ENCODE measurements around the gene BCL2.

BCL2 gene

DNA sequence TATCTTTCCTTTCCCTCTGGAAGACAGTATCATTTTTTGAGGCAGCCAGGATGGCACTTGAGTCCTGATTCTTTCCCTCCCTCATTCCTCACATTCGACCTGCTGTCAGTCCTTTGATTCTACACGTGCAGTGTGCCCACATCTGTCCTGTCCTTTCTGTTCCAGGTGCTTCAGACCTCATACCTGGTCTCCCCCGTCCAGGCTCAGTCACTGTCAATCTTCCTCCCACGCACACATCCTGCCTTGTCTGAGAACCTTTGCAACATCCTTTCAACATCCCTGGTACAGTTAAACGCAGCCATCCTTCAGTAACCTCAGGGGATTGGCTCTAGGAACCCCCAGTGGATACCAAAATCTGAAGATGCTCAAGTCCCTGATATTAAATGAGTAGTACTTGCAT lies 10.1 kb downstream of the BCL2 start:
- no peak for DNase-seq (ENCODE audit: low read depth)

DNA sequence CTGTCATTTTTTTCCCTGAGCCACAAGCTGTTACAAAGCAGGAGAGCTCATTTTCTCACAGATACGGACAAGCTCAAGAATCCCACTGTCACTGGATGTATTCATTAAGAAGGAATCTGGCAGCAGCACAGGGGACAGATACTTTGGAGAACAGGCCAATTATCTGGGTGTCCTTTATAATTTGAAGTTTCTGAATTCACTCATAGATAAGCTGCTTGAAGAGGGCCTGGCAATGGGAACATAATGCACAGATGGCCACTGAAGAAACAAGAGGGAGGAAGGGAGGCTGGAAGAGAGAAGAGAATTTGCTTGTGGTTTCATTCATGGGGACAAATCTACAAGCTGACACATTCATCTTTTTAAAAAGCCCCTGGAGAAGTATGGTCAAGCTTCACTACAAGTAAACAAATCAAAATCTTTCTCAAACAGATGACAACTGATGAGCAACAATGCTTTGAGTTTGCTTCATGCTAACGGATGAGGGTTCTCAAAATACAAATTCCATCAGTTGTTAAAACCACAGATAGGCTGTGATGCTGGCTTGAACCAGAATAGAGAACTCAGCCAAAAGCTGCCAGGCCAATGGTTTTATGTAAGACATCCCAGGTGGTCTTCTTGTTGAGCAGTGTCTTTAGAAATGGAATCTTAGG lies 11.9 kb downstream of the BCL2 start:
- DNase-seq (ENCODE audit: low read depth) = no peak

DNA sequence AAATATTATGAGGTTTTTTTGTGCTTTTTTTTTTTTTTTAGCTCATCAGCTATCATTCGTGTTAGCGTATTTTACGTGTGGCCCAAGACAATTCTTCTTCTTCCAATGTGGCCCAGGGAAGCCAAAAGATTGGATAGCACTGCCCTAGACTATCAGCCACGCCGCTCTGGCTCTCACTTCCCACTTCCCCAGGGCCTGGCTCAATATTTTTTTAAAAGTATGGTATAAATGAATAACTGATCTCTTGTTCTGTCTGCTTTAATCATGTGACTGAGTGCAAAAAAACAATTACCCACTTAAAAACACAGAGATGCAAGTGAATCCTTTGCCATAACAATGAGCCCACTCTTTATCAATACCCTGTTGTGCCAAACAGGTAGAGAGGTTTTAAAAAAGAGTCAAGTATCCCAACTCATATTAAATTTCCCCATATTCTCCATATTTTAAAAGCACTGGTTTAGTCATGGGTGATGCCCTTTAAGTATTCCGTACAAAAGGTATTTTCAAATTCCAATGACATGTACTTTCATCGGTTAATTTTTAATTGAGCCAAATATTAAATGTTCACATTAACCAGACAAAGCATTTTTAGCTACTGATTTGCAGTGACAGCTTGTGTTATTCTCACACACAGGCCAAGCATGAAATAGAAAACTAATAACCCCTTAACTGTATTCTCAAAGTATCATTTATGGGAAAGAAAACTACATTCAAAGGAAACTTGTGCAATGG lies 12.6 kb downstream of the BCL2 start:
- DNase-seq (ENCODE audit: low read depth) = no peak

DNA sequence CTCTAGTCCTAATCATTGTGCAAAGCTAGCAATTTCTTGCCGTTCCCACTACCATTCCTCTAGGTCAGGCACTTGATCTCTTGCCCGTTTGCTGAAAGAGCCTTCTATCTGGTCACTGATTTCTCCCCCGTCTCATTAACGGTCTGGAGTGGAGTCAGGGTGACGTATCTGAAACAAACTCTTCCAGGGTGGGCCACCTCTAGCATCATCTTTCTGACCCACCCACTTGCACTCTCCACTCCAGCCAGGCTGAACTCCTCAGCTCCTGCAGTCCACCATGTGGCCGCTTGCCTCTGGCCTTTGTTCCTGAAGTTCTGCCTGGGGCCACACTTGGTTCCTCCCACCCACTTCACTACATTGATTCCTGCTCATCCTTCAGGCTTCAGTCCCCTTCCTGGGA lies 13.3 kb downstream of the BCL2 start:
- DNase-seq (ENCODE audit: low read depth) = no peak

DNA sequence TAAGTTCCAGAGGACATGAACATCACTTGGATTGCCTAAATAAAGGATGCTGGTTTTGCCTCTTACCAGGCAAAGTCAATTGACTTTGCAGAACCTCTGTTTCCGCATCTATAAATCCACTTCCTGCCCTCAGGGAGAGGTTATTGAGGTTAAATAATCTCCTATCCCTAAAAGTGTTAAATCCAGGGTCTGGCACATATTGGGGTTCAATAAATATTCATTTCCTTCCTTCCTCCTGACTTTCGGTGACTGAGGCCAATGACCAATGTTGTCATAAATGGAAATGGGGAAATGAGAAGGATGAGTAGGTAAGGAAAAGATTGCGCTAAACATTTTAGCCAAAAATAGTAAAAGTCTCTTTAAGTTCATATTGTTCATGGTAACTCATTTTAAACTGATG lies 16.0 kb downstream of the BCL2 start:
- no peak for DNase-seq (ENCODE audit: low read depth)

DNA sequence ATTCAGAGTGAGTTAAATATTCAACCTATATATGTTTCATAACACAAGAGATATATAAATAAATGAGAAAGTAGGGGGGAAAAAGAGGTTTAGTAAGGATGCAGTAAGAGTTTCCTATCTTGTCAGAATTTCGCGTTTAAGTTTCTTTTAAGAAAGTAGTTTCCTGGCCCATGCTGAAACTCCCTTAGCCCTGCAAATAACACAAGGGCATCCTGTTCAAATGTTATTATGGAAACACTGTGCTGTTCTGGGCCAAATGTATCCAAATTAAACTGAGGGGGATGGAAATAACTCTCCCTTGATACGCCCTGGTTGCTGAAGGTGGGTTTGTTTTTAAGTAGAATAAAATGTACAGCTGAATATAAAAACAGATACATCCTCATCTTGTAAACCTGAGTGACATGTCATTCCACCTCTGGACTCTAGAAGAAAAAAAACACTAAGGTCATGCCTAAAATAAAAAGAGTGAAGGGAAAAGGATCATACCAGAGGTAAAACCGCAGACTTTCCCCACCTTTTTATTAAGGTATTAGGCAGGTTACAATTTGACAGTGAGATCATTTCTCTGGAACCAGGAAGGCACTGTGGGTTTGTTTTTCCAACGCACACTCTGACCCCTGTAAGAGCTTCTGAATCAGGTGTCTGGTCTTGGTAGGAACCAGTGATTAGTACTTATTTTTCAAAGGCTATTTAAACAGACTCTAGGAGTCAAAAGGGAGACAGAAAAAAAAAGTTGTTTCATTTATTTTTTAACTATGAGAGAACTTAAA lies 16.7 kb downstream of the BCL2 start:
- no peak for DNase-seq (ENCODE audit: low read depth)

DNA sequence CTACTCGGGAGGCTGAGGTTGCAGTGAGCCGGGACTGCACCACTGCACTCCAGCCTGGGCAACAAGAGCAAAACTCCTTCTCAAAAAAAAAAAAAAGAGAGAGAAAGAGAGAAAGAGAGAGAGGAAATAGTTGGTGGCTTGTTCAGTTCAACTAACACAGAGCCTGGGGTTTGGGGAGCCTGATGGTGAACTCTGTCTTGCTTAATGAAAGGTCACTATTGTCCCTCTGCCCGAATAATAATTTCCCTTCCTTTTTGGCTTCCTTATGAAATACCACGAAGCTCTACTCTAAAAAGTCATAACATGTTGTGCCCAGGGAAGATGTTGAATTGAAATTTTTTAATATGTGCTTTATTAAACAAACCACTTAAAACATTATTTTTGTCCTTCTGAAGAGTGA lies 17.3 kb downstream of the BCL2 start:
- DNase-seq (ENCODE audit: low read depth) = no peak

DNA sequence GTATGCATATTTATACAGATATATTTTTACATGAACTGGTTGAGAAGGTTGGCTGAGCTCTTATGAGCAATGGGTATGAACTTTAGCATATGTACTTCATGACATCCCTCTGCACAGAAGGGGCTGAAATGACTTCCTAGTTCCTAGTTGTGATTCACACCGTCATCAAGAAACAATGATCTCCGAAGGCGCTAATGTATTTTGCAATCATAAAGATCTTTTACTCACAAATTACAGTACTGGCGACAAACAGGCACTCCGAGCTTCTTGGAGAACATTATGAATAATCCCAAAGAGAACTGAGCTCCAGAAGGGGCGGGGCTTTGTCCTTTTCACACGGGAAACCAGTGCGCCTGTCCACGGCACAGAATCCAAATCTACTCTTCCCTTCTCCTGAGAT lies 18.1 kb downstream of the BCL2 start:
- DNase-seq (ENCODE audit: low read depth) = no peak

DNA sequence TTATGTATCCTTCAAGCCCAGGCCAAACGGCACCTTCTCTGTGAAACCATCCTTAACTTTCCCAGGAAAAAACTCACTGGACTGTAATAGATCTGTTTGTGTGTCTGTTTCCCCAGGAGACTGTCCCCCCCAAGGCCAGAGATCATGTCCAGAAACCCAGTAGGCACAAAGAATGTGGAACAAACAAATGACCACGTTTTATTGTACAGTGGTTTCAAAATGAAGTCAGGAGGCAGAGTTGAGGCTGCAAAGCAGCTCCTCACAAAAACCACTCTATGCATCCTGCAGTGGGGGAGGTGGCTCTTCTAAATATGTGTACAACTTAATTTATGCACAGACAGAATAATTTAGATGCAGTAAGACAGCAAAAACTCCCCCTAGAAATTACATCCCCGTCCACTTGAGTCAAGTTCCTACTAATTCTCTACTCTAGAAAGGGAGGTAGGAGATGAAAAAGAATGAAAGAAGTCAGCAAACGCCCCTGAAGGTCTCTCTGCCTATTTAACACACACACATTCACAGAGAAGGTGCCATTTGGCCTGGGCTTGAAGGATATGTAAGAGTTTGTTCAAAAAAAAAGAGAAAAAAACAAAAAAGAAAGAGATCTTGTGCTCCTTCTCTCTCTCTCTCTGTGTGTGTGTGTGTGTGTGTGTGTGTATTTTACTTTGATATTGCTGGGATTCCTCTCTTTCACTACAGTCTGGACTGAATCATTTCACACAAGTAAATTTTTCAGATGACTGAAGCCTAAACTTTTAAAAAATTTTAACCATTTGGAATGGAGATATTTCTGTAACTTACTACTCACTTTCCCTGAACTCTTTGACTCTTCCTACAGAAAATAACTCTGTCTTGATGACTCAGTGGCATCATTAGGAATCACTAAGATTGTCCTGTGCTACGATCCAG lies 19.5 kb downstream of the BCL2 start:
- no peak for DNase-seq (ENCODE audit: low read depth)

DNA sequence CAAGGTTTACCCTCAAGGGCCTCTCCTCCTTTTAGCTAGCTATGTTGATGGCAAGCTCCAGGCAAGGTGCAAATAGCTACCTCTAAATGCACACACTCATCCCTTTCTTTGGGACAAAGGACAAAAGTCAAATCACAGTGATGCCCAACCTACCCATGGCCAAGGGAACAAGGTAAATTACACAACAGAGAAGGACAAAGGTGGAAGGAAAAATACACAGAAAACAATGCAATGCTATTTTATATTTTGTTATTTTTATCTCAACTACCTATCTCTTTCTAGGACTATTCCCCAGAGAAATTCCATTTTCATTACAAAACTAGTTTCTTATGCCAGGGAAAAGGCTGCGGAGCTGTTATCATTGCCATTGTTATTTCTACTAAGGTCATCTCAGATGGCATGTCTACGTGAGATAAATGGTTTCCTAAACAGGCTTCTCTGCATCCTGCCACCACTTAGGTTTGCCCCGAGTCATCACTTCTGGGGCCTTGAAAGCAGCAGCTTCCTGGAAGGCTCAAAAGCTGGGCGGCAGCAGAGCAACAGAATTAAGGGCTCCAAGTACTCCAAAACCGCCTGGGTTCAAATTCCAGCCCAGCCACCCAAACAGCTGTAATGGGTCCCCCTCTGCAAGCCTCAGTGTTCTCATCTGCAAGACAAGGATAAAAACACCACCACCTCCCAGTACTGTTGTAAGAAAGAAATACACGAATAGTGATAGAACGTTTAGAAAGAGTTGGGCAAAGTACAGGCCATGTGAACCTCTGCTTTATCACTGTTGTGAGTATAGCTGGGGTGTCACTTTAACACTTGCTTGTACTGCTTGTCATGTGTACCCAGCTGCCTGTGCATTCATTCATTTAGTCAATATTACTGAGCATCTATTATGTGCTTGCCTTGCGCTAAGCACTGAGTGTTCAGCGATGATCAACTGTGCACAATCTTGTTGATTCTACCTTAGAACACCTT lies 20.9 kb downstream of the BCL2 start:
- no peak for DNase-seq (ENCODE audit: low read depth)

DNA sequence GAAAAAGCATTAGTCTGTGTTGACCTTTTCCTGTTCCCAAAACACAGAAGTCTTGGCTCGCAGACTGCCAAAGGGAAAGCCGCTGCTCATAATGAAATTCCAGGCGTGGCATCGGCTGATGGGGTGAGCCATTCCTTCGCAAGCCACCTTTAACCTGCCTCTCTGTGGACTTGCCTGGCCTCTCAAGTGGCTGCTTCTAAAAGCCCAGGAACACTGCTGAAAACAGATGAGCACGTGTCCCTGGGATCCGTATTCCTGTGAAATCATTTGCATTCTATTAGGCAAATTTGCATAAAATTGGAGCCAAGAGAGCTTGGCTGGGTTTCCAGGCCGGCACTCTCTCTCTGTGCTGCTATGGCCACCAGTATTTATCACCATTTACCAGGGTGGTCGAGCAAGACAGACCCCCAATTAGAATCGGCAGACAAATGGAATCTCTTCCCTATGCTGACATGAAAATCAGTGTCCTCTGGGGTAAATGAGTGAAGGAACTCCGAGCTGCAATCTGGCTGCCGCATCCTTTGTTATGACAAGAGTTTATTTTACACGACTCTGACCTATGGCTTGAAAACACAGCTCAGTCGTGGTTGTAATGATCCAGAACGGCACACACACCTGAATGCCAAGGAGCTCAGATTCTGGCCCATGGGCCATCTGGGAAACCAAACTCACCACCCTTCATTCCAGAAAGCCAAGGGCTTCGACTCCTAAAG lies 21.7 kb downstream of the BCL2 start:
- no peak for DNase-seq (ENCODE audit: low read depth)

DNA sequence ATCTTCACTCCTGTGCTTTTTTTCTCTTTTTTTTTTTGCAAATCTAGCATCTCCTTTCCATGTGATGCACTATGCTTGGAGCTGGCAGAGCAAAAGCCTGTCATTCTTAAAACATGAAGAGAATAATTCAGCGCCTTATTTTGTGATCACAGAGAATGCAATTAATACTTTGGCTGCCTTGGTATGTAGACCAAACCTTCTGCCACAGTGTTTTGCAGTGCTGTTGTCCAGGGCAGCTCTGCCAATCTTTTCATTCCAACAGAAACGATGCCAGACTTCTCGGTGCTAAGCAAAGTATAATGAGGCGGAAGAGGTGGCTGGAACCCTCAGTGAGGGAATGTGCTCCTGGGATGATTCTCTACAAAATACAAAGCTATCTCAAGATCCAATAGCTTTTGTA lies 25.6 kb downstream of the BCL2 start:
- DNase-seq (ENCODE audit: low read depth) = no peak

DNA sequence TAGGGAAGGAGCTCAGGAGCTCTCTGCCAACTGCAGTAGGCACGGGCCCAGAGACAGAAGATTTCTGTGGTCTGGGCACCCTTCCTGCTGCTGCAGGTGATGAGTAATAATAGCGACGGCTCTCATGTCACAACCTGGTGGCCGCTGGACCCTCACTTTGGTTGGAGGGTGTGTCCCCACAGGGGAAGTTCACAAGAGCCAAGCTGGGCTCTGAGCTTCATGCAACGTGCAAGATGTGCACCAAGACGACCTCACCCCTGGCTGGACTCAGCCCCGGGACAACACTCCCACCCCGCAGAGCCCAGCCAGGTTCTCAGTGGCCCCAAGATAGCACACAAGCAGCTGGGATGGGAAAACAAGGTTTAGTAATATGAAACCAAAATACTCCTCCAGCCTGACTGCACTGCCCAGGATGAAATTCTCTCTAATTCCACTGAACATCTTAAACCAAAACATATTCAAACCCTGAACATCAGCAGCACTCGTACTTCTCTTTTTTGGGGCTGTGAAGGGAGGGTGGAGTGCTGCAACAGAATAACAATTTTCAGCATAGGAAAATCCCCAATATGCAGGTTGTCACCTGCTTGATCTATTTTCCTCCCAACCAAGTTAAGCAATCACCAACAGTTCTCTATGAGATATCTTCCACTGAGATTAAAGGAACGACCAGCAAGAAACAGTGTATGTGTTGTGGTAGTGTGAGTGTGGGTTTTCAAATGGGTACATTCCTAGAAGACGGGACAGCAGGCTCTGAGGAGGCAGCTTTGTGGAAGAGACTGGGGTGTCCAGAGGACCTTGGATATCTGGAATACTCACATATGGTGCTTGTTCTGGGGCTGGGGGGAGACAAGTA lies 26.5 kb downstream of the BCL2 start:
- no peak for DNase-seq (ENCODE audit: low read depth)

DNA sequence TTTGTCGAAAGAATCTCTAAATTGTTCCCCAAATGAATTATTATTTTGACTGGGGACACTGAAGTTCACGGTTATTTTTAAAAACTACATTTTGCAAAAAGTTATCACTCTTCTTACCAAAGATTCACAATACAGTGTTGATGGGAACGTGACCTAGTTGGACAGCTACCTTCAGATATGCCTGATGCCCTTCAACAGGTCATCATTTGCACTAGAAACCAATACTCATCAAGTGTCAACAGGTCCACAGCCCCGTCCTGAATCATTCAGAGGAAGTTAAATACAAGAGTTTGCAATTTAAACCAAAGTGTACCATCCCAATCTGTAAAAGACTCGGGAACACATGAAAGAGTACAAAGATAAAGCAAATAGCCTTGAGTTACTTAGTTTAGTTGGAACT lies 28.3 kb downstream of the BCL2 start:
- DNase-seq (ENCODE audit: low read depth) = no peak

DNA sequence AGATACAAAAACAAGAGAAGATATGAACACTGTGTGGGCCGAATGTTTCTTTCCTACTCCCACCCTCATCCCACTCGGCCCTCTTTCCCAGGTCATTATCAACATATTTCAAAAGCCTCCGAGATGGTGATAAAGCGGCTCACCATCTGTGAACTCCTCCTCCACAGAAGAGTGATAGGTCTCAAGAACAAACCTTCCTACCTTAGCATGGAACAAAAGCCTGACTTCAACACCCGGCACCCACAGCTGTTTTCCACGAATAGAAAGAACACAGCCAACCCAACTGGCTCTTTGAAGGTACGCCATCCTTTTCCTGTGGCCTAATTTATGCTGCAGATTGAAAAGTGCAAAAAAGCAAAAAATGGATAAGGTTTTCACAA lies 28.8 kb downstream of the BCL2 start:
- no peak for DNase-seq (ENCODE audit: low read depth)

DNA sequence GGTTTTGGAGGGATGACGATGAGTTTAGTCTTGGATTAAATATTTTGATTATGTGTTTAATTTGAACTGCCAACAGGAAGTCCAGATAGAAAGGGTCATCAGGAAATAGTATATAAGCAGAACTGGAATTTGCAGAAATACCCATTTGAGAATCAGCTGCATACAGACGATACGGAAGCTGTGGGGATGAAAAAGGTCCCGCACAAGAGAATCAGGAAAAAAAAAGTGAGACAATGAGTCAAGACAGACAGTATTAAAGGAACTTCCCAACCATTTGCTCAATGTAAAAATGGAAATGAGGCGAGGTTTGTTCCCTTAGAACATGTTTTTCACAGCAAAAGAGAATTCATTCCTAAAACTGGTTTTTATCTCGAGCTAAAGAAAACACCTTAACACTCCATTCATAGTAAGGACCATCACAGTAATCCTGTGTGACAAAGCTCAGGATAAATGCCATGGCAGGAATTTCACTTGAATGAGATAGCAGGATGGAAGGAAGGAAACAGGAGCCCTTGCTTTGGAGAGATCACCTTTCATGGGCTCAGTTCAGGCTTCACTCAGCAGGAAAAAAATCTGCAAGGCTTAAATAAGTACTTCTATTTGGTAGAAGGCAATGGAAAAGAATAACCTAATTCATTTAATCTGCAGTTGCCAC lies 29.3 kb downstream of the BCL2 start:
- no peak for DNase-seq (ENCODE audit: low read depth)

DNA sequence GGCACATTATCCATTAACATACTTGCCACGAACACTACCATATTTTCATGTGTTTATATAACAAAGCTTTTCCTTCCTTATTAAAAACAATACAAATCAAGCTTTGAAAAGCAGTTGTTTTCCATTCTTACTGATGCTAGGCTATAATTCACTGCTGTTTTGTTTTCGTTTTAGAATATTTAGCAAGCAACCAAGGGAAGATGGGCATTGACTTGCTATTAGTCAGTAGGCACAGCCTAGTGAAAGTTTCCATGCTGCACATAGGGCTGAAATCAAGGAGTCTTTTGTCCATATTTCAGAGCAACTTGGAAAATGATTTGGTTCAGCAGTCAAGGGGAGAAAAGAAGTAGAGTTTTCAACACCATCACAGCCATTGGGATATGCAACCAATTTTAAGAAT lies 31.3 kb downstream of the BCL2 start:
- no peak for DNase-seq (ENCODE audit: low read depth)

DNA sequence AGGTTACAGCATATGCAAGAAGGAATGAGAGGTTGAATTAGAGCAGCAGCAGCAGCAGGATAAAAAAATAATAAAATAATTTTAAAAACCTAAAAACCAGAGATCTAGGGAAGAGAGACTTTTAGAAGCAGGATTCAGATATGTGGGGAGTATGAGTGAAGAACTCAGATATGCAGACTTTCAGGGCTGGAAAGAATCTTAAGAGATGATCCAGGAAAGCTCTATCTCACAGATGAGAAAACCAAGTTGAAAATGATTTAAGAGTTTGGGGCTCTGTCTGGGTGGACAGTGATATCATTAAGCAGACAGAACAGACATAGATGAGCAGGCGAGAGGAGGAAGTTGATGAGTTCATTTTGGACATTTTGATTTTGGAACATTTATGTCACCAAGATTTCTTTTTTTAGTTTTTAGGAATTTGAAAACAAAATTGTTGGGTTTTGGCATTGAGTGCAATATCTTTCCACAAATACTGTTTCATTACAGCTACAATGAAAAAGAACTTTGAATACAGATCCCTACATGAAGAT lies 31.8 kb downstream of the BCL2 start:
- DNase-seq (ENCODE audit: low read depth) = no peak

DNA sequence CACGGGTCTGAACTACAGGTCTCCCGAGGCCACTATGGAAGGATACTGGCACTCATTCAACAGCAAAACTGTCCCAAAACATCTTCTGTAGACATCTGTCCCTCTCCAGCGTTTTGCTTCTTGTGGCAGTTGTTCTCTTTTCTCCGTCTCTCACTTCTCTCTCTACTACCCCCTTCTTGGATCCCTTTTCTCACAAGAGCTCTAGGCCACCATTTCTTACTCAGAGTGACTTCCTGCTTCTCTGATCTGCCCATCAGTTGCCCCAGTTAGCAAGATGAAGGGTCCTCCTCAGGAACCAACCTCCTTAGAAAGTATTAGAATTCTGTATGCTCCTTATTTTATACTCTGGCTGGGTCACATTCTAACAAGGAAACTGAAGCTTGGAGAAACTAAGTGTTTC lies 32.6 kb downstream of the BCL2 start:
- DNase-seq (ENCODE audit: low read depth) = no peak
